GM12878 (cell line): ENCODE measurements around the gene SLC12A2.

Source experiments
- BHLHE40 ChIP-seq, 2 experiments: fragments of 450-650 bp in 1 of 2; IDR thresholded peaks; 2 replicates each; pipeline ENCODE4 v1.6.1; 2011 to 2017; ENCODE audit warnings: low read depth in 2 of 2, borderline replicate concordance in 1 of 2, improper control_type of control experiment in 1 of 2, low read length in 1 of 2, mild to moderate bottlenecking in 1 of 2
- CEBPB ChIP-seq, 2 experiments: fragments of 150-350 bp in 1 of 2; IDR thresholded peaks; 2 replicates each; pipeline ENCODE4 v1.6.1; 2012 to 2014; ENCODE audit warnings: low read depth in 2 of 2, low read length in 2 of 2, borderline replicate concordance in 1 of 2, inconsistent platforms in 1 of 2
- CTCF ChIP-seq, 3 experiments: IDR thresholded peaks in 2 of 3; conservative IDR thresholded peaks in 1 of 3; 2 replicates each; pipeline ENCODE4 v1.5.1; 2011; ENCODE audit warnings: low read depth in 3 of 3, low read length in 3 of 3, mild to moderate bottlenecking in 3 of 3, control low read depth in 2 of 3, moderate library complexity in 2 of 3, inconsistent platforms in 1 of 3, mixed read lengths in 1 of 3; ENCODE audit not compliant: control insufficient read depth in 2 of 3, insufficient read depth in 1 of 3; ENCODE audit errors: extremely low read depth in 1 of 3
- E2F4 ChIP-seq: IDR thresholded peaks from 2 replicates; pipeline ENCODE4 v1.6.1; 2012; ENCODE audit warnings: low read depth, low read length, improper control_type of control experiment
- EZH2 ChIP-seq: IDR thresholded peaks from 2 replicates; pipeline ENCODE4 v1.6.1; 2012; ENCODE audit warnings: low read depth, mild to moderate bottlenecking, control low read depth, inconsistent platforms, low read length, borderline replicate concordance; ENCODE audit not compliant: control insufficient read depth
- REST ChIP-seq: IDR thresholded peaks from 2 replicates; pipeline ENCODE4 v1.6.1; 2012; ENCODE audit warnings: mild to moderate bottlenecking, low read depth, low read length
- ZBTB11 ChIP-seq: fragments of 450-650 bp; formaldehyde crosslinking; IDR thresholded peaks from 2 replicates; pipeline ENCODE4 v1.5.0; 2022; ENCODE audit warnings: mild to moderate bottlenecking, missing genetic modification characterization

GRCh38 chr5:128074171-128074570, 9.4 kb upstream of the SLC12A2 start:
- TF ChIP-seq CEBPB (IDR thresholded peaks at IDR 0.05; ENCODE audit: borderline replicate concordance in 1 of 2, low read depth in 2 of 2, low read length in 2 of 2) (no peak), CTCF (IDR thresholded peaks at IDR 0.05 in 2 of 3, conservative IDR thresholded peaks at IDR 0.05 in 1 of 3; ENCODE audit: control insufficient read depth in 2 of 3, extremely low read depth in 1 of 3, insufficient read depth in 1 of 3, low read depth in 3 of 3, low read length in 3 of 3) (no peak), BHLHE40 (IDR thresholded peaks at IDR 0.05; ENCODE audit: borderline replicate concordance in 1 of 2, low read depth in 2 of 2, low read length in 1 of 2) (no peak), EZH2 (no peak), E2F4 (no peak), REST (no peak), ZBTB11 (CRISPR knock-in tag) (no peak)
